NCI-H446 (cell line): ENCODE measurements around the gene LSAMP.

Experiments
- DNase-seq, 2 experiments: peaks; one replicate each; lab custom pipeline; 2025; lab: John Stamatoyannopoulos, UW

Gene LSAMP

DNA sequence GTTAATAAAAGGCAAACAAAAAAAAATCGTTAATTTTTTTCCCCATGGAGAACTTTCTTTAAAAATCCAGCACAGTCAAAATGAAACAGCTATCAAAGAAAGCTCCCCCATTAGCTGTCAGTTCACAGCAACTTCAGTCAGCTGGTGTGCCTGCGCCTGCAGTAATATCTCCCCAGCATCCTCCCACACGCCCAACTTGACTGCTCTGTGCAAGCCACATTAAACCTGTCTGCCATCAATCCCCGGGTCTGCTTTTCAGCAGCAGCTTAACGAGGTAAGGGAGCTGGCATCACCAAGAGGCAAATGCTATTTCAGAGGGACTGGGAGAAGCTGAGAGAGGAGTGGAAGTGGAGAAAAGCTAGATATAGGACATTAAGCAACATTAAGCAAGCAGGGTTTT is 484.5 kb downstream of the LSAMP start:
- peak; percentile 55 to 69 for DNase-seq

DNA sequence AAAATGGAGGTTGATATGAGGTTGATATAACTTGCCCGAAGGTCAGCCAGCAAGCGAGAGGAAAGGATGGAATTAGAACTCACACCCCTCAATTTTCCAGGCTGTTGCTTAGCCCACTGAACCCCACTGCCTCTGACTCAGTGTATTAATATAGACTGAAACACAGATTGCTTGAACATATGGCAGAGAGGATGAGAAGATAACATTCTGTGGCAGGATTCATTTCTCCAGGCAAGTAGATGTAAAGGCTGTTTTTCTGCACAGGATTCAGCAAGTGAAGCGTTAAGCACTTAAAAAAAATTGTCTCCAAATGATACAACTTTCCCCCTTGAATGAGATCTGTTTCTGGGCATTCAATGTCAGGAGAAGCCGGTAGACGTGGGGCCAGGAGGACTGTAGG is 486.8 kb downstream of the LSAMP start:
- DNase-seq = peak in 1 of 2 experiments; percentile 68

DNA sequence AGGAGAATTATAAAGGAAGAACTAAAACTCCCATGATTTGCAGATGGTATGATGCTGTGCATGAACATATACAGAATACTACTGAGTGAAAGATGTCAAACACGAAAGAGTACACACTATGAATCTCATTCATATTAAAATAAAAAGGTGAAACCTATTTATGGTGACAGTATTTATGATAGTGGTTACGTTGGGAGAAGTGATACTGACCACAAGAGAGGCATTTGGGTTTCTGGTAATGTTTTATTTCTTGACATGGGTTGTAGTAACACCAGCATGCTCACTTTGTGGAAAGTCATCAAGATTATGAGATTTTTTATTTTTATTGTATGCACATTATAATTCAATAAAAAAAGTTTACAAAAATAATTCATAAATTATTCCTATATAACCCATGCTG is 498.0 kb downstream of the LSAMP start:
- no peak for DNase-seq

DNA sequence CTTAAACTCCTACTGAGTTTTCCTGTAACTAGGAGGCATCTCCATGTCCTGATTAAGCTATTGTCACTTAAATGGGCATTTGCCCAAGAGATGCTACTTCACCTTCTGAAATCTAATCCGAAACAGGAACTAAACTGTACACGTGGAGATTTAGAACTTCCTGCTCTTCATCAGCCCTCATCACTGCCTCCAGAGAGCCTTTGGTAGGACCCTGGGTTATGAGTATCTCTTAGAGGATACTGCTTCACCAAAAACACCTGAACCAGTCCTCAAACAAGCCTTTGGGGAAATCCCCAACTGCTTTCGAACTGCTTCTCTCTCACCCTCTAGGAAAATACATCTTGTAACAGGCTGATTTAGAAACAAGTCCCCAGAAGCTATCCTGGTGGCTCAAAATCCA is 501.7 kb downstream of the LSAMP start:
- no peak for DNase-seq

DNA sequence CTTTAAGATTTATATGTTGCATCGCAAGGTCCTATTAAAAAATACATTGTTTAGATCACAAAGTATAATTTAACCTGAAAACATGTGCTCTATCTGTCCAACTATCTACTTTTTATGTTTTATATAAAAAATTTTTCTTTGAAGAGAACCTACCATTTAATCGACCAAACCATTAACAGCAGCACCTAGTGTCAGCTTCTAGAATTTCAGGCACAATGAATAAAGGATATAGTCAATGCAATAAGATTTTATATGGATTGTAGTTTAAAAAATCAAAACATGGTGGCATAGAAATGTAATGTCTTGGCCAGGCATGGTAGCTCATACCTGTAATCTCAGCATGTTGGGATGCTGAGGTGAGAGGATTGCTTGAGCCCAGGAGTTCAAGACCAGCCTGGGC is 508.2 kb downstream of the LSAMP start:
- no peak for DNase-seq

DNA sequence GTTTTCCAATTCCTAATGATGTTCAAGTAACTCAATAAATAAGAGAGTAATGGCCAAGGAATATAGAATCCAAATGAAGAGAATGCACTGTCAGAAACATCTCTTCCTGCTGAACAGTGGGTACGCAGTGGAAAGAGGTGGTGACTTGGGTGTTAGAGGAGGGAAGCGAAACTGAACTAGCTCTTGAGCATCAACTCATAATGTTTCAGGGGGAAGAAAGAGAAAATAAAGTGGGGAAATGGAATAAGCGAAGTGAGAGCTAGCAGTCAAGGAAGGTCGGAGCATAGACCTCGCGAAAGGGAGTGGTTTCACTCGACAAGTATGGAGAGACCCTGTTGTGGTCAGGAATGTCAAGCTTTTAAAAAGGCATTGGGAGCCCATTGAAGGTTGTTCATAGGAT is 512.5 kb downstream of the LSAMP start:
- DNase-seq = no peak

DNA sequence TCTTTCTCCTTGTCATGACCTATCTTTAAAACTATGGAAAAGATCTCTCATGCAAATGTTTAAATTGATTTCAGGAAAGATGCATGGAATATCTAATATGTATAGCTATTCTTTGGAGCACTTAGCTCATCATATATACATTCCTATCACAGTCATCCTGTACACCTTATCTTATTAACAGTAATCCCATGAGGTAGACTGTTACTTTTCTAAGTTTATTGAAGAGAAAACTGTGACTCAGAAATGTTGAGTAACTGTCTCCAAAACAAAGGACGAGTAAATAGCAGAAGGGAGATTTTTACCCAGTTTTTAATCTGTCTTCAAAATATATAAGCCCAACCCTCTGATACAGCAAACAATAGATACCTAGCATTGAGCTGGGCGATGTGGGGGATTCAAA is 513.7 kb downstream of the LSAMP start:
- no peak for DNase-seq

DNA sequence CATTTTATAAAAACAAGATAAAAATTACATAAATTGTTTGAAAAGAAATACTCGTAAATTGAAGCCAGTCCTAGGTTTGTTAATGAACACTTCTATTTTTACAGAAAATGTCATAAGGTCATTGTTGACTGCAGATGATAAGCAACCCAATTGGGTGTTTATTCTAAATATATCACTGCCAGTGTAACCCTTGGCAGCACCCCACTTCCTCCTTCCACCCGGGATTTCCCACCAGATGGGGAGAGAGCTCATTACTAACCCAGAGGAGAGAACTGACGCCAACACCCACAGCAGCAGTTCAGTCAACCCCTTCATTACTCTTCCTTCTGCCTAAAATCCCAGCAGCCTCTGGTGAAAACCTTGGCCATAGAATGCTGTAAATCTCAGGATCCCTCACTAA is 514.4 kb downstream of the LSAMP start:
- peak; percentile 26 to 55 for DNase-seq

DNA sequence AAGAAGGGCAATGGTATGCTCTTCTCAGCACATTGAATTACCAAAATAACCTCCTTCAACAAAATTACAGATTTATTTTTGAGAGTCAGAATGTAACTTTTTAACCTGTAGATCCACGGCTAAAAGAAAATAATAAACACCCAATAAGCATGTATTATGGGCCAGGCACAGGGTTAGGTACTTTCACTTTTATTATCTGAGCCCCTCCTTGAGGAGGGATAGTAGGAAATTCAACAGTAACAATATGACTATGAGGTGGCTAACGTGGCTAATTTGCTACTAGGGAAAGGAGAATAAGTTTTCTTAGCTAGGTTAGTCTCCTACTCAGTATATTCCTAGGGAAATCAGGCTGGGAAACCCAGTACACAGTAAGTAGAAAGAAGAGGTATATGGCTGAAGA is 515.1 kb downstream of the LSAMP start:
- DNase-seq = no peak

DNA sequence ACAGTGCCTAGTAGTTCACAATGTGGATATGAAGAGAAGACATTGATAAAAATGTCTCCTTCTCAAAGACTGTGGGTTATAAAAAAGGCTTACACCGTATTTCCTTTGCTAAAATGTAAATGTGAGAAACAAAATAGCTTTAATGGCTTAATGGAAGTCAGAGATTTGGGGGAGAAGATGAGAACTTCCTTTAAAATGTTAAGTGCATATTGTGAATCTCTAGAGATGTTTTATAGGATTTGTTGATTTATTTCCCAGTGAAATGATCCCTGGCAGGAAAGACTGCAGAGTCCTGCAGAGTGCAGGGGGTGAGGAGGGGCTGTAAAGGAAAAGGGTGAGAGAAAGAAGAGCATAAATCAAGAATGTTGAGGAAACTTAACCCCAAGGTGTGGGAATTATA is 516.9 kb downstream of the LSAMP start:
- DNase-seq = no peak

DNA sequence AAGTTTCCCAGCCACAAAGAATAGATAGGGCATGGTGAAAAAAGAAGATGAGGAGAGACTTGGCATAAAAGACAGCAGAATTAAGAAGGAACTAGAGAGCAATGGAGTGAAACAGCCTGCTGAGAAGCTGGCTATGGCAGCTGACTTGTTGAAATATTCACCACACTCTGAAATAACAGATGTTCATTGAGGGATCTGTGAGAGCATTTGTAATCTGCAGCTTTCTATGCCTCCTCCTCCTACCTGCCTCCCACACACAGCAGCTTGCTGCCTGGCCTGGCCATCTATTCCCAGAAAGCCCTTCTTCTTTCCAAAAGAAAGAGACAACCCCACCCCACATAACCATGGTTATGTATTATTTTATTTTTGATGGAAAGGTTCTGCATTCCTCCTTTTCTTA is 518.1 kb downstream of the LSAMP start:
- DNase-seq = peak; percentile 34 to 86

DNA sequence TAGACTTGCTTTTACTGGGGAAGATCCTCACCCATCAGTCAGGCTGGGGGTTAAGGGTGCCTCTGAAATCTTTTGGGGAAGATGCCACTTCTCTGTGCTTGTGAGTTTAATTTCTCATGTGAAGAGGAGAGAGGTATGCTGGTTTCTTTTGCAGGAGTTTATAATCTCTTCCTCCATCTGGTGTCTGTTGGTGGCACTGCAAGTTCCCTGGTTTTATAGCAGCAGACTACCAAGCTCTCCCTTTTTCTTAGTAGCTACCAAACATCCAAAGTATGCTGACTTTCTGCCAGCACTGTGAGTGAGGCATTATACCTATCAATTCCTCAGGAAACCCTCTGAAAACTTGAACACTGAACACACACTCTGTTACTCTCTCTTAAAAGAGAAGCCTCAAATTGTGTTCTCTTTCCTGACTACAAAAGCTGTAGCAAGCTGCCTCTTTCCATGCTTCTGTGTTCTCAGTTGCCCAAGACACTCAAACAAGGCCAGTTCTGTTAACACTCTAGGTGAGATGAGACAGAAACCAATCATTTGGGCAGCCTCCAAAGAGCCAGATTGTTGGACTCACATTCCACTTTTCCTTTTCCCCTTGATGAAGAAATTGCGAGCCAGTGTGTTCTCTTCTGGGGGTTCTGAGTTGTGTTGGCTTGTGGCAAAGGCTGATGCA is 522.5 kb downstream of the LSAMP start:
- peak; percentile 68 to 77 for DNase-seq

DNA sequence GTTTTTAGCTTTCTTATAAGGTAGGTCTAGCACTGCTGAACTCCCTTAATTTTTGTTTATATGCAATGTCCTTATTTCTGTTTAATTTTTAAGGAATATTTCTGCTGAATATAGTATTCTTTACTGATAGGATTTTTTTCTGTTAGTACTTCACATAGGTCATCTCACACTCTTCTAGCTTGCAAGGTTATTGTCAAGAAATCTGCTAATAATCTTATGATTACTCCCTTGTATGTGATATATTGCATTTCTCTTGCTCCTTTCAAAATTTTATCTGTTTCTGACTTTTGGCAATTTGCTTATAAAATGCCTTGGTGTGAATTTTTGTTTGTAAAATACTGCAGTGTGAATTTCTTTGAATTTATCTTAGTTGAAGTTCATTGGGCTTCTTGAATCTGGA is 523.6 kb downstream of the LSAMP start:
- DNase-seq = no peak

DNA sequence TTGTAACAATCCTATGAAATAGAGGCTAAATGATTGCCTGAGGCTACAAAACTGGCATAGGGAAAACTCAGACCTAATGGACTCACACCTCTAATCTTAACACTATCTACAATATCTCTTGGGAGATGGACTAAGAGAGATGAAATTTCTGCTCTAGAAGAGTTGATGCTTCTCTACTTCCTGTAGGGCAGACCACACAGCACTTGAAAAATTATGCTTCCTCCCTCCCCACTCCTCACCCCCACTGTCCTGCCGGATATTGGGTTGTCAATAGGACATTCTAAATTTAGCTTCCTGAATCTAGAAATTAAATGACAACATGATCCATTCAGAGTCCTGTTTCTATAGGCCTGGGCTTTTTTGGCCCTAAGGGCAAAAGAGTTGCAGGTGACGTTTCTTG is 526.4 kb downstream of the LSAMP start:
- no peak for DNase-seq

DNA sequence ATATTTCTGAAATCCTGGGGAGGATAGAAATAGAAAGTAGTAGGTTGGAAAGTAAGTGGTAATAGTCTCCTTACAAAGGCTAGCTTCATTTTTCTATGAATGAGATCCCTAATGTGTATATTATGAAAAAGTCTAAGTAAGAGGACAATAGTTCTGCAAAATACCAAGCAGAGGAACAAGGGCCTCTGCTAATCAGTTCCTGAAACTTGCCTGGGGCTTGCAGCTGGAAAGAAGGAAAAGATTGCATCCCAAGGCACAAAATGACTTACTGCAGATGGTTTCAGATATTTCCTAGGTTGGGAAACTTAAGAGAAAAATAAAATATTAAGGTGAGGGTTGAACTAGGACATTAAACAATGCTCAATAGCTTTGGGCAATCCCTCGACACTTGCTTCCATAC is 528.4 kb downstream of the LSAMP start:
- no peak for DNase-seq

DNA sequence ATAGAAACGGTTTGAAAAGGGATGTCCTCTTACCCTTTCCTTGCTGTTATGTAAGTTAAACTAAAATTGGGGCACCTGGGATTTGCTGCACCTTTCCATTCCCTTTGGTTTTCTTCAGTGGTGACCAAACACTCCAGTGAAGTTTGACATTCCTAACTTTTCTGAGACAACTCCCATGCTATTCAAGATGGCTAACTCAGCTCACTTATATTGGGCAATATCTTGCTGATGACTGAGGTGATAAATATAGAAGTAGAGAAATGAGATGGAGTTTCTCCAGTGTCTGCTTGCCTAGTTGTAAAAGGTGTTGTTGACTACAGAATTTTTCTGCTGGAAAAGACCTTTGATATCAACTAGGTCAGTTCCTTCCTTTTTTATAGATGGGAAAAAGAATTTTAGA is 530.2 kb downstream of the LSAMP start:
- no peak for DNase-seq

DNA sequence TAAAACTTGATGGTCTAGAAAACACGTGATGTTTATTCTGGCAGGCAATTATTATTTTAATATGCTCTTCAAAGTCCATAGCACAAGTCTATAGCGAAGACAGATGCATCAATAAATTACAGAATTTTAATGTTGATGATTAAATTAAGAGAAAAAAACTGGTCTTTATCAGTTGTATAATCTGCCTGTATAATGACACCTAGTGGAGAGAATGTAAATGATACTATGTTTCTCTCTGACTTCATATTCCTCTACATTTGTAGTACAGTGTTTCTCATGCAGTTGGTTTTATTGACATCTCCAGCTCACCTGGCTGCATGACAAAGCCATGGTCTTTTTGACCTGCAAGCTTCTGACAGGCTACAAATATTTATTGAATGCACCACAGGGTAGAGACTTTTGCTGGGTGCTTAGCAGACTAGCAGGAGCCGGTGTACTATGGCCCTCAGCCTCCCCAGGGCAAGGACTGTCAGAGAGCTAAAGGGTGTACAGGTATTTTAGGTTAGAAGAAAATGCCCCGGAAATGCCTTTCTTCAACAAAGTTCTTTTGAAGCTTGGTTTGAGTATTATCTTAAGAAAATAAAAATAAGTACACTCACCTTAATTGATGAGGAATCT is 532.1 kb downstream of the LSAMP start:
- peak in 1 of 2 experiments; percentile 27 for DNase-seq

DNA sequence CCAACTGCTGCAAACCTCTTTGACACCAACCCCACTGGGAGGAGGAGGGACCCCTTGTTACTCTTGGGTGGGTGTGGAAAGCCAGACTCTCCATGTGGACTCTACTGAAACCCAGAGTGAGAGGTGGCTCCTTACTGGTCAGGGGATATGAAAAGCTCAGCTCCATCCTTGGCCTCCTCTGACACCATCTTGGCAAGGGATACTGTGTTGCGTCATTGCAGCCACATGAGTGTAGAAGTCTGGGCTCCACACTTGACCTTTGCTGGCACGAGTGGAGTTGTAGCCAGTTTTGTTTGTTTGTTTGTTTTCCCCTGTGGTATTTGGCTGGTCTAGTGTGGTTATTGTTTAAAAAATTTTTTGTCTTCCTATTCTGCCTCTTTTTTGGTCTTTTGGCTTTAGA is 532.9 kb downstream of the LSAMP start:
- no peak for DNase-seq

DNA sequence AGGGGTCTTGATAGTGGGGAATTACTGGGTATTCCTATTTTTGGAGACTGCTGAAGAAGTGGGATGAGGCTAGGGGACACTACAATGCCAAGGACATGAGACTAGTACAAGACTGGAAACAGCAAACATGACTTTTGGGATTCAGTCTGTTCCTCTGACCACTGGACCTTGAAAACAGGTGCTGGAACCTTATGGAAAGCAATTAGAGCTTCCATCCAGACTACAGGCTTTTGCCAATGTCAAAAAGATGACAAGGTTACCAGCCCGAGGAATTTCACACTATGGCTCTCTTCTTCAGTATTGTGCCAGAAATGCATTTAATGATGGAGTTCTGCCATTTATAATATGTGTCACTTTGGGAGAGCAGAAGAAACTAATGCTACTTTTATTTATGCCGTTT is 539.4 kb downstream of the LSAMP start:
- DNase-seq = peak in 1 of 2 experiments; percentile 33

DNA sequence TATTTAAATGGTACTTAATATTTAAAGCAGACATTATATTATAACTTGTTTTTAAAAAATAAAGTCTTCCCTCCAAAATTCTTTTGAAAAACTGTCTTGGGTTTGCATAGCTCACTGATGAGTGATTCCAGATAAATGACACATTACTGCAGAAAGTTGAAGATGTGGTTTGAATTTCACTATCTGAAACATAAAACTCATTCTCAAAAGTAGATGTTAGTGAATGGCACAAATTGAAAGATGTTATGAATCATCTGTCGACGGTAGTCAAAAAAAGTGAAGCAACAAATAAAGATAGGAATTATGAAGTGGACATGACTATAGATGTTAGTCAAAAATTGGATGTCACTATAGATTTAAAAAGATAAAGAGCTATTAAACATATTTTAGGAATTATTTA is 541.4 kb downstream of the LSAMP start:
- DNase-seq = no peak

DNA sequence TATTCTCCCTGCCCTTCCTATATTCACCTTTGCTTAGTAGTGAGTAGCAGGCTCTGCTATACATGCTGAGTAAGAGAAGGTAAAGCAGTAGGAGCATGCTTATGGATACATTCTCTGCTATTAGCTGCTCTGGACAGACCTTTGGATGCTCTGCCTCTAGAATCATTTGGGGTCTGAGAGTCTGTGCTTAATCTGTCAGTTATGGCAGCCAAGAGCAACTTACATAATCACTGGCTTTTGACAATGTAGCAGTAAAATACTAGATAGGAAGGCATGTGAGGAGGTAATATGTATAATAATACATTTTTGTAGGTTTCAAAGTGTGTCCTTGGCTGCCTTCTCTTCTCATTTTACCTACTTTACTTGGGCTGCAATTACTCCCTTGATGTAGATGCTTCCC is 544.3 kb downstream of the LSAMP start:
- no peak for DNase-seq

DNA sequence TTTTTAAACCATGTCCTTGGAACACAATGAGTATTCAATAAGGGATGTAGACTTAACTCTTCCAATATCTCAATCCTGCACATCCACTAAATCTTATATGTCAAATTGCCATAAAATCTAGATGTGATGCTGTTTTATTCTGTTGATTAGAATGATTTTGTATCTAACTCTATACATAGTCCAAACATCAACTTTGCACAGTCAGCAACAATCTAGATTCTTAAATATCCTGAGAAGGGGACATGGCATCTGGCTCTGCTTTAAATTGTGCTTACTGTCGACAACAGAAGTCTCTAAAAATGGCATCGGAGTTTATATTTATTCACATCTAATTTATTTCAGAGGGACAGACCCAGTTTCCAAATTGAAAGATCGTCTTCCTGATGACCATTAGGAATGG is 545.8 kb downstream of the LSAMP start:
- no peak for DNase-seq

DNA sequence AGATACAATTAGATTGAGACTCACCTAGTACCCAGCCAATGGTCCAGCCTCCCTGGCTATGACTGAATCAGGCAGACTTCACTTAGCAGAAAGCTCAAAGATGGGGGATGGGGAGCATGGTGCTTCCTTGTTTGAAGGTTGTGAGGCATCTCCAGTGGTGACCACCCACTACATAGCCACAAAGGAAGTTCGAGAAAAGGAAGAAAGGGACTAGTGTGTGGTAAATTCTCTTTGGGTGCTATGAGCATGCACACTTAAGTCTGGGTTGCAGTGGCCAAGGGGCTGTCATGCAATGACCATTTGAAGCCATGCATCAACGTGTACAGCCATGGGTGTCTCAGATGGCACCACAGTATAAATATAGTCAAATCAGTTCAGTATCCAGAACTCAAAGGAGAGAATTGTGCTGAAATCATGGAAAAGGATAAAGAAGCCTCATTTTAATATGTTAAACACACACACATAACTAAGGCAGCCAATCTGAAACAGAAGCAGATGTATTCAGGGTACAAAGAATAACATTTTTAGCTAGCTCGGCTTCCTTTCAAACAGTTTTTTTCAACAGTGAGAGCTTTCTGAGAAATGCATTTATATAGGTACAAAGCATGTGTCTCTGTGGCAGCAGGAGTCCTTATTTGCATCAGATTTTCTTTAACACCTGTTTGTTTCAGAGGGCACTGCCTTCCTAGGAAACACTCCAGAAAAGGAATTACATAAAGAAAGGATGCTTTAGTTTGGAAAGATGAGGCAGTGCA is 546.5 kb downstream of the LSAMP start:
- DNase-seq = no peak
